IMR-90 (cell line): ENCODE results near the gene CYB5R2. TPM values are rescaled to one million over a fixed set of nuclear protein-coding genes. Genes with fewer than 3 reads are reported as not detected.

Source experiments
- ATAC-seq: fragments of 200-7000 bp; cut with Tn5 transposase; 2 replicates; pipeline ENCODE4 v1.9.1; 2020; ENCODE audit warnings: low read depth, mild to moderate bottlenecking, moderate library complexity
- BruUV-seq: library from RNA; stranded (reverse); fragments of 400-500 nt; replicated peaks from 2 replicates; lab custom pipeline; 2021; lab: Mats Ljungman, UMichigan
- CTCF ChIA-PET: fragments of 300-600 bp; formaldehyde crosslinking; extraction: SDS; loops from one replicate; lab custom pipeline; 2021; ENCODE audit warnings: antibody characterized with exemption; lab: Yijun Ruan, JAX
- POLR2A ChIA-PET: fragments of 300-600 bp; sonication (Branson Sonifier 250); formaldehyde crosslinking; loops from one replicate; lab custom pipeline; 2022; ENCODE audit warnings: antibody characterized with exemption; ENCODE audit not compliant: unreplicated experiment; lab: Charles Lee
- DNase-seq: peaks from one replicate; pipeline ENCODE4 v3.0.0; 2013
- H2AFZ ChIP-seq: replicated peaks from 2 replicates; pipeline ENCODE3; 2013; ENCODE audit warnings: low read length, mild to moderate bottlenecking; ENCODE audit not compliant: poor library complexity
- H2AK5ac ChIP-seq: 2 replicates; pipeline ENCODE4 v1.6.1; 2013; ENCODE audit warnings: low read depth, low read length, inconsistent platforms
- H2AK9ac ChIP-seq: replicated peaks from 2 replicates; pipeline ENCODE3; 2013; ENCODE audit warnings: mild to moderate bottlenecking, low read depth, low read length, moderate library complexity; ENCODE audit not compliant: poor library complexity
- H2BK120ac ChIP-seq: 2 replicates; pipeline ENCODE4 v1.6.1; 2013; ENCODE audit warnings: low read depth, low read length, inconsistent platforms
- H2BK15ac ChIP-seq: 3 replicates; pipeline ENCODE4 v1.6.1; 2013; ENCODE audit warnings: low read depth, low read length, inconsistent platforms
- H2BK20ac ChIP-seq: 2 replicates; pipeline ENCODE4 v1.6.1; 2013; ENCODE audit warnings: low read depth, mild to moderate bottlenecking, inconsistent platforms, low read length, moderate library complexity
- H2BK5ac ChIP-seq: 2 replicates; pipeline ENCODE4 v1.6.1; 2013; ENCODE audit warnings: mild to moderate bottlenecking, low read depth, low read length, inconsistent platforms; ENCODE audit not compliant: poor library complexity, severe bottlenecking
- H3K14ac ChIP-seq: replicated peaks from 2 replicates; pipeline ENCODE4 v1.6.1; 2013; ENCODE audit warnings: low read depth, low read length, inconsistent platforms
- H3K18ac ChIP-seq: 2 replicates; pipeline ENCODE4 v1.6.1; 2013; ENCODE audit warnings: low read depth, low read length, control low read depth
- H3K23ac ChIP-seq: 2 replicates; pipeline ENCODE4 v1.6.1; 2013; ENCODE audit warnings: low read depth, low read length, inconsistent platforms
- H3K27ac ChIP-seq: 2 replicates; pipeline ENCODE4 v1.5.1; 2013; ENCODE audit warnings: mild to moderate bottlenecking, control low read depth, low read length; ENCODE audit not compliant: insufficient read depth
- H3K27me3 ChIP-seq: 2 replicates; pipeline ENCODE4 v1.6.1; 2013; ENCODE audit warnings: low read length; ENCODE audit not compliant: control insufficient read depth, insufficient read depth
- H3K36me3 ChIP-seq: 2 replicates; pipeline ENCODE4 v1.6.1; 2013; ENCODE audit warnings: low read length, mixed read lengths; ENCODE audit not compliant: control insufficient read depth, insufficient read depth
- H3K4ac ChIP-seq: 2 replicates; pipeline ENCODE4 v1.6.1; 2013; ENCODE audit warnings: low read depth, low read length, inconsistent platforms
- H3K4me1 ChIP-seq: 2 replicates; pipeline ENCODE4 v1.6.1; 2013; ENCODE audit warnings: low read length, mixed read lengths; ENCODE audit not compliant: control insufficient read depth, insufficient read depth
- H3K4me2 ChIP-seq: 2 replicates; pipeline ENCODE4 v1.6.1; 2013; ENCODE audit warnings: low read depth, mild to moderate bottlenecking, control low read depth, low read length, moderate library complexity
- H3K4me3 ChIP-seq: 2 replicates; pipeline ENCODE4 v1.5.1; 2013; ENCODE audit warnings: low read depth, mild to moderate bottlenecking, control low read depth, low read length, moderate library complexity; ENCODE audit not compliant: insufficient read depth
- H3K56ac ChIP-seq: 2 replicates; pipeline ENCODE4 v1.6.1; 2013; ENCODE audit warnings: low read length, inconsistent platforms; ENCODE audit not compliant: insufficient read depth; ENCODE audit errors: extremely low read depth
- H3K79me1 ChIP-seq, 2 experiments: 2 replicates each; pipeline ENCODE4 v1.6.1; 2013; ENCODE audit warnings: low read length in 2 of 2, inconsistent platforms in 1 of 2, low read depth in 1 of 2
- H3K9ac ChIP-seq: 2 replicates; pipeline ENCODE4 v1.6.1; 2013; ENCODE audit warnings: low read depth, low read length, control low read depth
- H3K9me1 ChIP-seq: 2 replicates; pipeline ENCODE4 v1.6.1; 2013; ENCODE audit warnings: low read length, inconsistent platforms; ENCODE audit not compliant: insufficient read depth
- H3K9me3 ChIP-seq: 2 replicates; pipeline ENCODE4 v1.6.1; 2013; ENCODE audit warnings: low read length; ENCODE audit not compliant: control insufficient read depth, insufficient read depth
- H4K20me1 ChIP-seq: 2 replicates; pipeline ENCODE4 v1.6.1; 2013; ENCODE audit warnings: low read length, inconsistent platforms; ENCODE audit not compliant: insufficient read depth
- H4K5ac ChIP-seq: 2 replicates; pipeline ENCODE4 v1.6.1; 2013; ENCODE audit warnings: mild to moderate bottlenecking, low read depth, low read length, control low read depth
- H4K8ac ChIP-seq, 2 experiments: 2 replicates each; pipeline ENCODE4 v1.6.1; 2013; ENCODE audit warnings: low read depth in 2 of 2, low read length in 2 of 2, control low read depth in 1 of 2, inconsistent platforms in 1 of 2
- H4K91ac ChIP-seq: 2 replicates; pipeline ENCODE4 v1.6.1; 2013; ENCODE audit warnings: low read depth, low read length, inconsistent platforms; ENCODE audit not compliant: insufficient read depth
- BHLHE40 ChIP-seq: fragments of 150-350 bp; IDR thresholded peaks from 2 replicates; pipeline ENCODE4 v1.6.1; 2016; ENCODE audit warnings: mild to moderate bottlenecking, low read depth, low read length
- CTCF ChIP-seq: conservative IDR thresholded peaks from 2 replicates; pipeline ENCODE4 v1.5.1; 2012; ENCODE audit warnings: mild to moderate bottlenecking, low read depth, low read length, improper control_type of control experiment
- FOS ChIP-seq: fragments of 150-350 bp; IDR thresholded peaks from 2 replicates; pipeline ENCODE4 v1.6.1; 2016; ENCODE audit warnings: low read depth, low read length
- MXI1 ChIP-seq: IDR thresholded peaks from 2 replicates; pipeline ENCODE4 v1.6.1; 2012; ENCODE audit warnings: low read depth, mild to moderate bottlenecking, low read length, moderate library complexity, borderline replicate concordance
- POLR2A ChIP-seq: IDR thresholded peaks from 2 replicates; pipeline ENCODE4 v1.6.1; 2012; ENCODE audit warnings: mild to moderate bottlenecking, low read depth, low read length
- RAD21 ChIP-seq: IDR thresholded peaks from 2 replicates; pipeline ENCODE4 v1.6.1; 2012; ENCODE audit warnings: low read length, improper control_type of control experiment
- whole genome bisulfite sequencing, 2 experiments: methylation state at CpG; one replicate each; pipeline versions ENCODE4 v1.1.5 to v1.1.7; 2013; ENCODE audit warnings: missing lambda C conversion rate in 2 of 2; ENCODE audit not compliant: insufficient read length in 1 of 2; ENCODE audit errors: extremely low coverage in 2 of 2; 5-methylcytosine and 5-hydroxymethylcytosine counted together
- dilution Hi-C: fragments of 300-500 bp; cut with HindIII; formaldehyde crosslinking; loops from one replicate; pipeline ENCODE4 v1.14.3; 2018; ENCODE audit warnings: low sequenced_read_pairs; ENCODE audit not compliant: unreplicated experiment
- in situ Hi-C: fragments of 300-500 bp; cut with MboI; formaldehyde crosslinking; loops from 3 replicates; pipeline ENCODE4 v1.14.3; 2019; ENCODE audit warnings: low sequenced_read_pairs, inconsistent platforms, mixed read lengths
- intact Hi-C: fragments of 100-400 bp; cut with micrococcal nuclease; formaldehyde crosslinking; loops from 2 replicates; pipeline ENCODE4 v1.10.0; 2022
- polyA plus RNA-seq, 3 experiments: library from polyadenylated mRNA; depleted of rRNA; stranded (reverse); fragments of >200 nt; gene quantifications; 2 replicates each; pipeline ENCODE4 v1.2.3, GENCODE V29; 2012; ENCODE audit warnings: low replicate concordance in 1 of 3
- total RNA-seq: library from RNA; depleted of rRNA; stranded (reverse); fragments of >200 nt; gene quantifications from 2 replicates; pipeline ENCODE4 v1.2.3, GENCODE V29; 2012

The CYB5R2 gene
- total and polyA plus RNA-seq, 2 of the 4 experiments (the other 2 are of a cell fraction) = 4.5 to 4.7 TPM

DNA sequence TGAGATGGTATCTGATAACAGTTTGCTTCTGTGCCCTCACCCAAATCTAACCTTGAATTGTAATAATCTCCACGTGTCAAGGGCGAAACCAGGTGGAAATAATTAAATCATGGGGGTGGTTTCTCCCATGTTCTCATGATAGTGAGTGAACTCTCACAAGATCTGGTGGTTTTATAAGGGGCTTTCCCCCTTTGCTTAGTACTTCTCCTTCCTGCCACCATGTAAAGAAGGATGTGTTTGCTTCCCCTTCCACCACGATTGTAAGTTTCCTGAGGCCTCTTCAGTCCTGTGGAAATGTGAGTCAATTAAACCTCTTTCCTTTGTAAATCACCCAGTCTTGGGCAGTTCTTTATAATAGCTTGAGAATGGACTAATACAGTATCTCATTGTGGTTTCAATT is 41.5 kb upstream of the CYB5R2 start:
- H3K4me1 ChIP-seq = no peaks in the 10 kb centered on the region
- H3K9me3 ChIP-seq = no peaks in the 10 kb centered on the region
- H3K4me2 ChIP-seq = no peak overlapping the region
- H2BK15ac ChIP-seq = no peak overlapping the region
- no peaks in the 10 kb centered on the region for H3K9me1 ChIP-seq
- no peaks in the 10 kb centered on the region for H3K36me3 ChIP-seq
- in situ Hi-C loops = no loop called here
- no peak overlapping the region for H3K14ac ChIP-seq
- no peak overlapping the region for H2AK9ac ChIP-seq
- no peak overlapping the region for H3K27ac ChIP-seq
- H3K56ac ChIP-seq = no peak overlapping the region
- POLR2A ChIA-PET = no interaction called here
- H3K4me3 ChIP-seq = no peak overlapping the region
- H4K91ac ChIP-seq = no peak overlapping the region
- no peak overlapping the region for H2BK20ac ChIP-seq
- H3K27me3 ChIP-seq = no peaks in the 10 kb centered on the region
- no peak overlapping the region for H2AK5ac ChIP-seq
- no peak overlapping the region for H3K9ac ChIP-seq
- BruUV-seq = no TSS peak
- no peak overlapping the region for H2BK120ac ChIP-seq
- intact Hi-C loops = no loop called here
- H4K8ac ChIP-seq = no peak overlapping the region
- DNase-seq = no peak
- no peak overlapping the region for H3K18ac ChIP-seq
- dilution Hi-C loops = no loop called here
- TF ChIP-seq BHLHE40 (no peak), RAD21 (no peak), MXI1 (no peak), POLR2A (no peak), FOS (no peak), CTCF (no peak)
- no peak overlapping the region for H3K23ac ChIP-seq
- H2AFZ ChIP-seq = no peak overlapping the region
- H2BK5ac ChIP-seq = no peak overlapping the region
- no peak for ATAC-seq
- CTCF ChIA-PET = no interaction called here
- H4K20me1 ChIP-seq = no peaks in the 10 kb centered on the region
- H3K79me1 ChIP-seq = no peaks in the 10 kb centered on the region
- WGBS, 2 experiments = no CpG with 5 or more reads among the region's 3 CpGs
- H4K5ac ChIP-seq = no peak overlapping the region
- no peak overlapping the region for H3K4ac ChIP-seq
